HepG2 (cell line): ENCODE data around the gene ZNF324B. TPM values are rescaled to one million over a fixed set of nuclear protein-coding genes. Genes with fewer than 3 reads are reported as not detected.

Experiments
- BCL6 ChIP-seq: IDR thresholded peaks from 2 replicates; pipeline ENCODE4 v1.6.1; 2016; ENCODE audit warnings: missing genetic modification reagents, missing compliant biosample characterization
- BORCS8-MEF2B ChIP-seq: sonication (generic); formaldehyde crosslinking; IDR thresholded peaks from 2 replicates; pipeline ENCODE4 v1.8.0; 2022; ENCODE audit warnings: mild to moderate bottlenecking, missing genetic modification reagents
- DMAP1 ChIP-seq: IDR thresholded peaks from 2 replicates; pipeline ENCODE4 v1.6.1; 2016
- GFI1 ChIP-seq: sonication (generic); formaldehyde crosslinking; IDR thresholded peaks from 2 replicates; pipeline ENCODE4 v1.5.0; 2020; ENCODE audit warnings: missing genetic modification reagents, mild to moderate bottlenecking, borderline replicate concordance
- HNF4G ChIP-seq, 2 experiments: sonication (generic) in 1 of 2; formaldehyde crosslinking in 1 of 2; IDR thresholded peaks; 2 replicates each; pipeline versions ENCODE4 v1.4.0 to v1.6.1; 2011 to 2020; ENCODE audit warnings: borderline replicate concordance in 2 of 2, low read depth in 2 of 2, mild to moderate bottlenecking in 2 of 2, low read length in 1 of 2, missing genetic modification reagents in 1 of 2, moderate library complexity in 1 of 2
- LCORL ChIP-seq, 2 experiments: fragments of 450-650 bp in 1 of 2; sonication (generic) in 1 of 2; formaldehyde crosslinking in 1 of 2; IDR thresholded peaks; 2 replicates each; pipeline versions ENCODE4 v1.5.0 to v1.6.1; 2017 to 2020; ENCODE audit warnings: antibody characterized with exemption in 1 of 2, missing genetic modification reagents in 1 of 2
- MTA1 ChIP-seq: sonication (generic); formaldehyde crosslinking; IDR thresholded peaks from 2 replicates; pipeline ENCODE4 v1.4.0; 2020; ENCODE audit warnings: missing genetic modification reagents, mild to moderate bottlenecking, borderline replicate concordance
- SAP130 ChIP-seq: IDR thresholded peaks from 2 replicates; pipeline ENCODE4 v1.6.1; 2016; ENCODE audit warnings: low read depth
- SKI ChIP-seq: fragments of 450-650 bp; IDR thresholded peaks from one replicate; pipeline ENCODE4 v1.6.1; 2018; ENCODE audit warnings: mild to moderate bottlenecking; ENCODE audit not compliant: partially characterized antibody
- TEAD3 ChIP-seq: optimal IDR thresholded peaks from 2 replicates; pipeline ENCODE3; 2016; ENCODE audit warnings: borderline replicate concordance
- YY1 ChIP-seq: IDR thresholded peaks from 2 replicates; pipeline ENCODE4 v1.6.1; 2011; ENCODE audit warnings: low read length, low read depth, moderate library complexity, mild to moderate bottlenecking; ENCODE audit not compliant: insufficient read depth, insufficient replicate concordance
- ZBTB20 ChIP-seq: sonication (generic); formaldehyde crosslinking; IDR thresholded peaks from 2 replicates; pipeline ENCODE4 v1.8.1; 2023; ENCODE audit warnings: missing genetic modification reagents, low read depth, mild to moderate bottlenecking, borderline replicate concordance
- ZNF263 ChIP-seq: sonication (generic); formaldehyde crosslinking; IDR thresholded peaks from 2 replicates; pipeline ENCODE4 v1.4.0; 2020; ENCODE audit warnings: missing genetic modification reagents
- ZNF292 ChIP-seq: sonication (generic); formaldehyde crosslinking; IDR thresholded peaks from 2 replicates; pipeline ENCODE4 v1.8.1; 2022; ENCODE audit warnings: mild to moderate bottlenecking, low read depth, missing genetic modification reagents, borderline replicate concordance
- ZNF343 ChIP-seq: sonication (generic); formaldehyde crosslinking; IDR thresholded peaks from 2 replicates; pipeline ENCODE4 v1.4.0; 2020; ENCODE audit warnings: mild to moderate bottlenecking, missing genetic modification reagents
- ZNF563 ChIP-seq: sonication (generic); formaldehyde crosslinking; IDR thresholded peaks from 2 replicates; pipeline ENCODE4 v1.8.0; 2022; ENCODE audit warnings: mild to moderate bottlenecking, moderate library complexity, missing genetic modification reagents
- ZNF788 ChIP-seq: sonication (generic); formaldehyde crosslinking; IDR thresholded peaks from 2 replicates; pipeline ENCODE4 v1.5.0; 2020; ENCODE audit warnings: mild to moderate bottlenecking, missing genetic modification reagents, borderline replicate concordance
- ZSCAN22 ChIP-seq: sonication (generic); formaldehyde crosslinking; IDR thresholded peaks from 2 replicates; pipeline ENCODE4 v1.4.0; 2020; ENCODE audit warnings: mild to moderate bottlenecking, missing genetic modification reagents
- polyA plus RNA-seq, 8 experiments: library from polyadenylated mRNA; depleted of rRNA in 3 of 8; stranded (reverse) in 7 of 8; unstranded in 1 of 8; fragments of >200 nt; fragmentation: Illumina TruSeq in 4 of 8; extraction: Trizol in 4 of 8; gene quantifications; 2 replicates each; pipeline versions ENCODE4 v1.2.1 to v1.2.3, GENCODE V29; 2011 to 2016; ENCODE audit warnings: low read depth in 4 of 8, missing spikeins in 1 of 8, mixed read lengths in 1 of 8; ENCODE audit not compliant: insufficient read depth in 1 of 8
- total RNA-seq, 5 experiments: library from RNA; depleted of rRNA; stranded (reverse); fragments of >200 nt; fragmentation: Illumina TruSeq; extraction: Trizol; gene quantifications; 2 replicates each; pipeline ENCODE4 v1.2.3, GENCODE V29; 2016; ENCODE audit warnings: low read depth in 1 of 5
- TF ChIP-seq, protein P1 (sequence below): IDR thresholded peaks from 2 replicates; pipeline ENCODE4 v1.6.1; 2016
- TF ChIP-seq, protein P2 (sequence below): sonication (generic); formaldehyde crosslinking; IDR thresholded peaks from 2 replicates; pipeline ENCODE4 v1.5.0; 2020; ENCODE audit warnings: missing genetic modification reagents
- TF ChIP-seq, protein P3 (sequence below): sonication (generic); formaldehyde crosslinking; conservative IDR thresholded peaks from 2 replicates; pipeline ENCODE4 v1.4.0; 2020; ENCODE audit warnings: missing genetic modification reagents

ZNF324B gene
- total and polyA plus RNA-seq, 2 of the 13 experiments (the other 11 are each of a cell fraction or from before 2014, with no cell fraction given), result 0.53 to 3.0 TPM

GRCh38 chr19:58499021-58499927 is 47.9 kb downstream of the ZNF324B start (continued):
- TF ChIP-seq, protein P1, sequence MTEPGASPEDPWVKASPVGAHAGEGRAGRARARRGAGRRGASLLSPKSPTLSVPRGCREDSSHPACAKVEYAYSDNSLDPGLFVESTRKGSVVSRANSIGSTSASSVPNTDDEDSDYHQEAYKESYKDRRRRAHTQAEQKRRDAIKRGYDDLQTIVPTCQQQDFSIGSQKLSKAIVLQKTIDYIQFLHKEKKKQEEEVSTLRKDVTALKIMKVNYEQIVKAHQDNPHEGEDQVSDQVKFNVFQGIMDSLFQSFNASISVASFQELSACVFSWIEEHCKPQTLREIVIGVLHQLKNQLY (CRISPR knock-in tag), result peak; percentile 66; the same call in 1 of the 2 replicates
- TF ChIP-seq YY1, result peak; percentile 82
- TF ChIP-seq, protein P2, sequence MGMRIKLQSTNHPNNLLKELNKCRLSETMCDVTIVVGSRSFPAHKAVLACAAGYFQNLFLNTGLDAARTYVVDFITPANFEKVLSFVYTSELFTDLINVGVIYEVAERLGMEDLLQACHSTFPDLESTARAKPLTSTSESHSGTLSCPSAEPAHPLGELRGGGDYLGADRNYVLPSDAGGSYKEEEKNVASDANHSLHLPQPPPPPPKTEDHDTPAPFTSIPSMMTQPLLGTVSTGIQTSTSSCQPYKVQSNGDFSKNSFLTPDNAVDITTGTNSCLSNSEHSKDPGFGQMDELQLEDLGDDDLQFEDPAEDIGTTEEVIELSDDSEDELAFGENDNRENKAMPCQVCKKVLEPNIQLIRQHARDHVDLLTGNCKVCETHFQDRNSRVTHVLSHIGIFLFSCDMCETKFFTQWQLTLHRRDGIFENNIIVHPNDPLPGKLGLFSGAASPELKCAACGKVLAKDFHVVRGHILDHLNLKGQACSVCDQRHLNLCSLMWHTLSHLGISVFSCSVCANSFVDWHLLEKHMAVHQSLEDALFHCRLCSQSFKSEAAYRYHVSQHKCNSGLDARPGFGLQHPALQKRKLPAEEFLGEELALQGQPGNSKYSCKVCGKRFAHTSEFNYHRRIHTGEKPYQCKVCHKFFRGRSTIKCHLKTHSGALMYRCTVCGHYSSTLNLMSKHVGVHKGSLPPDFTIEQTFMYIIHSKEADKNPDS (CRISPR knock-in tag), result peak; percentile 89
- TF ChIP-seq BCL6, result peak; percentile 68
- peak; percentile 85 for TF ChIP-seq BORCS8-MEF2B
- peak; percentile 96 for TF ChIP-seq SAP130 (CRISPR knock-in tag)
- TF ChIP-seq ZSCAN22, result no peak
- TF ChIP-seq GFI1 (CRISPR knock-in tag), result no peak
- TF ChIP-seq ZNF563 (CRISPR knock-in tag), result 0 out of 2 replicates have a peak, but pooled peaks have one; percentile 60
- TF ChIP-seq TEAD3 (CRISPR knock-in tag), result peak; percentile 65
- TF ChIP-seq HNF4G (IDR thresholded peaks at IDR 0.05; ENCODE audit: borderline replicate concordance, low read depth, low read length), result no peak
- TF ChIP-seq HNF4G (CRISPR knock-in tag; IDR thresholded peaks at IDR 0.05; ENCODE audit: borderline replicate concordance, low read depth), result peak; percentile 67
- peak; percentile 77 for TF ChIP-seq SKI
- TF ChIP-seq LCORL (IDR thresholded peaks at IDR 0.05), result no peak
- TF ChIP-seq LCORL (CRISPR knock-in tag; IDR thresholded peaks at IDR 0.05), result peak; percentile 89
- peak; percentile 84 for TF ChIP-seq DMAP1
- peak; percentile 72; the same call in 1 of the 2 replicates for TF ChIP-seq MTA1
- TF ChIP-seq, protein P3, sequence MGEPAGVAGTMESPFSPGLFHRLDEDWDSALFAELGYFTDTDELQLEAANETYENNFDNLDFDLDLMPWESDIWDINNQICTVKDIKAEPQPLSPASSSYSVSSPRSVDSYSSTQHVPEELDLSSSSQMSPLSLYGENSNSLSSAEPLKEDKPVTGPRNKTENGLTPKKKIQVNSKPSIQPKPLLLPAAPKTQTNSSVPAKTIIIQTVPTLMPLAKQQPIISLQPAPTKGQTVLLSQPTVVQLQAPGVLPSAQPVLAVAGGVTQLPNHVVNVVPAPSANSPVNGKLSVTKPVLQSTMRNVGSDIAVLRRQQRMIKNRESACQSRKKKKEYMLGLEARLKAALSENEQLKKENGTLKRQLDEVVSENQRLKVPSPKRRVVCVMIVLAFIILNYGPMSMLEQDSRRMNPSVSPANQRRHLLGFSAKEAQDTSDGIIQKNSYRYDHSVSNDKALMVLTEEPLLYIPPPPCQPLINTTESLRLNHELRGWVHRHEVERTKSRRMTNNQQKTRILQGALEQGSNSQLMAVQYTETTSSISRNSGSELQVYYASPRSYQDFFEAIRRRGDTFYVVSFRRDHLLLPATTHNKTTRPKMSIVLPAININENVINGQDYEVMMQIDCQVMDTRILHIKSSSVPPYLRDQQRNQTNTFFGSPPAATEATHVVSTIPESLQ, result no peak
- no peak for TF ChIP-seq ZBTB20 (CRISPR knock-in tag)
- no peak; the same call in 1 of the 2 replicates for TF ChIP-seq ZNF263 (CRISPR knock-in tag)
- 0 out of 2 replicates have a peak, but pooled peaks have one; percentile 46 for TF ChIP-seq ZNF343 (CRISPR knock-in tag)
- 0 out of 2 replicates have a peak, but pooled peaks have one; percentile 19 for TF ChIP-seq ZNF292
- TF ChIP-seq ZNF788 (CRISPR knock-in tag), result peak; percentile 76; the same call in 1 of the 2 replicates
